ENCODE results near the gene ADARB2. TPM values are rescaled to one million over a fixed set of nuclear protein-coding genes. Genes with fewer than 3 reads are reported as not detected.
"Not testable (repeated sequence)": the region's sequence is repeated elsewhere in the genome, so short reads cannot be mapped to it uniquely, and the experiment has no call there.

ADARB2 gene
- total RNA-seq, 2 experiments from 2014 or later = 0.63 to 0.99 TPM

DNA sequence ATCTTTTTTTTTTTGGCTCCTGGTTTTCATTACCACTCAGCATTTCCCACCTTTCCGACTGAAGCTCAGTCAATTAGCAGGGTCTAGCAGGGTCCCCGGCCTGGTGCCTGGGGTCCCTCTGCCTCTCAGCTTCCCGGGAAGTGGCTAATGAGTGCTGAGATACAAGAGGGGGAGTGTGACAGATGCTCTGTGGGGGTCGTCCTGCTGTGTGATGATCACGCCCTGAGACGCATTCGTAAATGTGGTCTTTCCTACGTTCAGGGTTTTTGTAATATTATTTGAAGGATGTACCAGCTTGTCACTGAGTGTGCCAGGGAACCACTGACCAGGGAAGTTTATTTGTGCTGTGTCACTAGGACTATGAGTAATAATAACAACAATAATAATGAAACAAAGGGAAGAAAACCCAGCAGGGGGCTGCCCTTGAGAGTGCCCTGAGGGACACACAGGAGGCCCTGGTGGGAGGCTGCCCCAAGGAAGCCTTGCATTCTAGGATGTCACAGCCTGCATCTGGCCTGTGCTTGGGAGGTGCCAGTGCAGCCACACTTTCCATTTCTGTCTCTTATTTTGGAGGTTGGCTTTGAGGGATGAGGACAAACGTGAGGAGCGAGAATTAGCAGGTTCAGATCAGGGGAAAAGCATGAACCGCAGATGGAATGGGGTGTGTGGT, 337.8 kb downstream of the ADARB2 start:
- no peak for DNase-seq
- no peaks in the 10 kb centered on the region for H3K9me3 Mint-ChIP-seq (ENCODE audit: insufficient read depth)
- no peak overlapping the region for H3K27ac Mint-ChIP-seq
- H3K4me3 Mint-ChIP-seq = no peak overlapping the region
- H3K36me3 Mint-ChIP-seq (ENCODE audit: low read depth) = no peaks in the 10 kb centered on the region
- ChIA-PET POLR2A (no interaction called here), CTCF (no interaction called here)
- no peaks in the 10 kb centered on the region for H3K27me3 Mint-ChIP-seq (ENCODE audit: low read depth)
- H3K4me1 Mint-ChIP-seq (ENCODE audit: low read depth) = no peaks in the 10 kb centered on the region
- no peak for ATAC-seq

GRCh38 chr10:1398626-1399410, 338.5 kb downstream of the ADARB2 start:
- no peak overlapping the region for H3K4me3 Mint-ChIP-seq

GRCh38 chr10:1398116-1398515, 339.2 kb downstream of the ADARB2 start:
- POLR2A ChIA-PET; CTCF ChIA-PET; DNase-seq; ATAC-seq; H3K36me3 Mint-ChIP-seq (ENCODE audit: low read depth); H3K4me1 Mint-ChIP-seq (ENCODE audit: low read depth); H3K9me3 Mint-ChIP-seq (ENCODE audit: insufficient read depth); H3K4me3 Mint-ChIP-seq; H3K27ac Mint-ChIP-seq; H3K27me3 Mint-ChIP-seq (ENCODE audit: low read depth): not testable (repeated sequence)

More at GRCh38 chr10:1398626-1399410, 338.5 kb downstream of the ADARB2 start:
- H3K9me3 Mint-ChIP-seq (ENCODE audit: insufficient read depth) = no peaks in the 10 kb centered on the region
- H3K4me1 Mint-ChIP-seq (ENCODE audit: low read depth) = no peaks in the 10 kb centered on the region
- CTCF ChIA-PET = no interaction called here
- DNase-seq (no peak), ATAC-seq (no peak)
- no peaks in the 10 kb centered on the region for H3K36me3 Mint-ChIP-seq (ENCODE audit: low read depth)
- no peaks in the 10 kb centered on the region for H3K27me3 Mint-ChIP-seq (ENCODE audit: low read depth)
- POLR2A ChIA-PET = no interaction called here
- no peak overlapping the region for H3K27ac Mint-ChIP-seq

DNA sequence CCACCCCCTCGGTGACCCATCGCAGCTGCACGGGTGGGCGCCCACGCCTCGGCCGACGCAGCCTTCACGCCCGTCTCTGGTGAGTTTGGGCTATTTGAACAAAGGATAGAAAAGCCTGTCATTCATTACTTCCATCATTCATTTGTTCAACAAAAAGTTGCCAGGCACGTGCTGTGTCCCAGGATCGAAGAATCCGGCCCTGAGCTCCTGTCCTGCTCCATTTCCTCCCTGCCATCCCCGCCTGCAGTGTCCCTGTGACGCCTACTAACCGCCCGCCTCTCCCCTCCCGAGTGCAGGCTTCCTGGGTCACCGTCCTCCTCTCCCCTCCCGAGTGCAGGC, 341.1 kb downstream of the ADARB2 start:
- ChIA-PET CTCF (no interaction called here), POLR2A (no interaction called here)
- no peak for ATAC-seq
- Mint-ChIP-seq H3K4me1 (ENCODE audit: low read depth) (no peaks in the 10 kb centered on the region), H3K27ac (no peak overlapping the region), H3K9me3 (ENCODE audit: insufficient read depth) (no peaks in the 10 kb centered on the region), H3K4me3 (no peak overlapping the region), H3K27me3 (ENCODE audit: low read depth) (no peaks in the 10 kb centered on the region), H3K36me3 (ENCODE audit: low read depth) (no peaks in the 10 kb centered on the region)
- no peak for DNase-seq

DNA sequence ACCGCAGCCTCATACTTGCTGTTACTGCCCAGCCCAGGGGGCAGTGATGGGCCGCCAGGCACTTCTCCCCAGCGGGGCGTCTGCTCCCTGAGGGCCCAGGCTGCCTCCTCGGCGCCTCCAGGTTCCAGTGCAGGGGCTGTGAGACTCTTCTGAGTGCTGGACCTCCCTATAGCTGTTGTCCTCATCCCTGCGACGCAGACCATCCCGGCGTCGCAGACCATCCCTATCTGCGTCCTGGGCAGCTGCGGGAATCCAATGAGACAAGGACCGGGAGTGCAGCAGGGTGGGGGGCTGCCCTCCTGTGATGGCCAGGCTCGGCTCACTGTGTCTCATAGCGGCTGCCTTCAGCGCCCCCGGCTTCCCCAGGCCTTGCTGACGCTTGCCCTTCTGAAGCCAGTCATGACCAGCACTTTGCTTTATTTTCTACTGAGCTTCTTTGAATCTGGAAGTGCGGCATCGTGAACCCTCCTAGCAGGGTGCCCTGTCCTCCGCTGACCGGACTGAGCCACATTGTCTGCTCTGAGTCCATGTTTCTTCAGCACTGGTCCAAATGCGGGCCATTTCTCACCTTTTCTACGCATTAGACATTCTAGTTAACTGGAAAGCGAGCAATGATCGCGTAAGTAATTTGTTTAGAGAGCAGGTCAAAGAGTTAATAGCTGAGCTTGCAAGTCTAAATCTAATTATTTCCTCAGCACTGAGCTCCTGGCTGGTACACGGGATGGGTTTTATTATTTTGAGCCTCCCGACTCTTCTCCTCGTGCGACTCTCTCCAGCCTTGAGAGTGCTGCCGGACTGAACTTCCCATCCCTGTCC, 341.6 kb downstream of the ADARB2 start:
- ATAC-seq = no peak

DNA sequence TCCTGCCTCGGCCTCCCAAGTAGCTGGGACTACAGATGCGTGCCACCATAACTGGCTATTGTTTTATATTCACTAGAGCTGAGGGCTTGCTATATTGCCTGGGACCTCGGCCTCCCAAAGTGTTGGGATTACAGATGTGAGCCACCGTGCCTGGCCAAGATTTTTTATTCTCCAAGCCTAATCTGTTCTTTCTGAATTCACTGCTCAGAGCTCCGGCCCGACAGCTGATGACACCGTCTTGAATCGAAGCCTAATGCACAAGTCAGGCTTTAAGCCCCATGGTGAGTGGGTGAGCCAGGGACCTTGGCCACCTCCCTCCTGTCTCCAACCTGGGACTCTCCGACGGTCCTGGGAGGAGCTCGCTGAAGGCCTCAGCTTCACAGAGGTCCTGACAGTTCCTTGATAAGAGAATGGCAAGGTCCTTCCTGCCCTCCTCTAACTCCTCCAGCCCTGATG, 342.3 kb downstream of the ADARB2 start:
- Mint-ChIP-seq H3K9me3 (ENCODE audit: insufficient read depth) (no peaks in the 10 kb centered on the region), H3K27ac (no peak overlapping the region), H3K4me3 (no peak overlapping the region), H3K4me1 (ENCODE audit: low read depth) (no peaks in the 10 kb centered on the region), H3K27me3 (ENCODE audit: low read depth) (no peaks in the 10 kb centered on the region), H3K36me3 (ENCODE audit: low read depth) (no peaks in the 10 kb centered on the region)
- ATAC-seq = no peak
- no peak for DNase-seq
- CTCF ChIA-PET = no interaction called here
- POLR2A ChIA-PET = no interaction called here

More for the DNA sequence above, 341.6 kb downstream of the ADARB2 start:
- no peaks in the 10 kb centered on the region for H3K4me1 Mint-ChIP-seq (ENCODE audit: low read depth)
- no peaks in the 10 kb centered on the region for H3K36me3 Mint-ChIP-seq (ENCODE audit: low read depth)
- H3K4me3 Mint-ChIP-seq = no peak overlapping the region
- ChIA-PET CTCF (no interaction called here), POLR2A (no interaction called here)
- no peaks in the 10 kb centered on the region for H3K9me3 Mint-ChIP-seq (ENCODE audit: insufficient read depth)
- no peaks in the 10 kb centered on the region for H3K27me3 Mint-ChIP-seq (ENCODE audit: low read depth)
- no peak for DNase-seq
- no peak overlapping the region for H3K27ac Mint-ChIP-seq

- Mint-ChIP-seq H3K36me3 (ENCODE audit: low read depth) (no peaks in the 10 kb centered on the region), H3K4me1 (ENCODE audit: low read depth) (no peaks in the 10 kb centered on the region), H3K27me3 (ENCODE audit: low read depth) (no peaks in the 10 kb centered on the region), H3K4me3 (no peak overlapping the region), H3K9me3 (ENCODE audit: insufficient read depth) (no peaks in the 10 kb centered on the region), H3K27ac (no peak overlapping the region)
- DNase-seq (no peak), ATAC-seq (no peak)
- POLR2A ChIA-PET = no interaction called here
- CTCF ChIA-PET = no interaction called here
These were observed 343.0 kb downstream of the ADARB2 start for GRCh38 chr10:1394155-1394912.

- no peak for ATAC-seq
- no peak for DNase-seq
- Mint-ChIP-seq H3K27ac (no peak overlapping the region), H3K4me3 (no peak overlapping the region), H3K4me1 (ENCODE audit: low read depth) (no peaks in the 10 kb centered on the region), H3K27me3 (ENCODE audit: low read depth) (peaks cover 2% of the 10 kb centered on the region), H3K36me3 (ENCODE audit: low read depth) (no peaks in the 10 kb centered on the region), H3K9me3 (ENCODE audit: insufficient read depth) (no peaks in the 10 kb centered on the region)
- POLR2A ChIA-PET = no interaction called here
- CTCF ChIA-PET = no interaction called here
These were observed 343.8 kb downstream of the ADARB2 start for GRCh38 chr10:1393481-1393880.

- Mint-ChIP-seq H3K9me3 (ENCODE audit: insufficient read depth) (no peaks in the 10 kb centered on the region), H3K36me3 (ENCODE audit: low read depth) (no peaks in the 10 kb centered on the region), H3K4me3 (no peak overlapping the region), H3K27me3 (ENCODE audit: low read depth) (peaks cover 4% of the 10 kb centered on the region), H3K27ac (no peak overlapping the region), H3K4me1 (ENCODE audit: low read depth) (no peaks in the 10 kb centered on the region)
- ATAC-seq (no peak), DNase-seq (no peak)
- ChIA-PET POLR2A (no interaction called here), CTCF (no interaction called here)
These were observed 345.2 kb downstream of the ADARB2 start for GRCh38 chr10:1392127-1392526.

GRCh38 chr10:1390200-1390599, 347.1 kb downstream of the ADARB2 start:
- ATAC-seq (no peak), DNase-seq (no peak)
- POLR2A ChIA-PET = no interaction called here
- Mint-ChIP-seq H3K4me3 (no peak overlapping the region), H3K4me1 (ENCODE audit: low read depth) (no peaks in the 10 kb centered on the region), H3K27ac (no peak overlapping the region), H3K27me3 (ENCODE audit: low read depth) (peaks cover 15% of the 10 kb centered on the region), H3K9me3 (ENCODE audit: insufficient read depth) (no peaks in the 10 kb centered on the region), H3K36me3 (ENCODE audit: low read depth) (no peaks in the 10 kb centered on the region)
- CTCF ChIA-PET = interaction anchor here (1.3 to 1.7 kb wide), 2 partner anchors 30 to 280 kb away, joined by 4 to 5 read pairs; no protein-coding TSS in a partner anchor

GRCh38 chr10:1384026-1384425, 353.3 kb downstream of the ADARB2 start:
- no peaks in the 10 kb centered on the region for H3K9me3 Mint-ChIP-seq (ENCODE audit: insufficient read depth)
- no peaks in the 10 kb centered on the region for H3K4me1 Mint-ChIP-seq (ENCODE audit: low read depth)
- no peak overlapping the region for H3K27ac Mint-ChIP-seq
- ChIA-PET POLR2A (no interaction called here), CTCF (no interaction called here)
- ATAC-seq (no peak), DNase-seq (no peak)
- H3K4me3 Mint-ChIP-seq = no peak overlapping the region
- H3K36me3 Mint-ChIP-seq (ENCODE audit: low read depth) = no peaks in the 10 kb centered on the region
- peaks cover 43% of the 10 kb centered on the region for H3K27me3 Mint-ChIP-seq (ENCODE audit: low read depth)
